Left kidney (tissue), 8 donors: ENCODE data around the gene TMEM187. TPM values are rescaled to one million over a fixed set of nuclear protein-coding genes. Genes with fewer than 3 reads are reported as not detected.

ENCODE experiments used
- DNase-seq: peaks from one replicate; pipeline ENCODE4 v3.0.0-alpha.2; 2013
- long read RNA-seq, 8 donors: transcript quantifications; one replicate each; lab custom pipeline, GENCODE V29; 2026
- polyA plus RNA-seq: library from polyadenylated mRNA; unstranded; fragments of 120-200 nt; gene quantifications from one replicate; pipeline ENCODE4 v1.2.1, GENCODE V29; 2013; ENCODE audit not compliant: insufficient read length

TMEM187 gene, protein sequence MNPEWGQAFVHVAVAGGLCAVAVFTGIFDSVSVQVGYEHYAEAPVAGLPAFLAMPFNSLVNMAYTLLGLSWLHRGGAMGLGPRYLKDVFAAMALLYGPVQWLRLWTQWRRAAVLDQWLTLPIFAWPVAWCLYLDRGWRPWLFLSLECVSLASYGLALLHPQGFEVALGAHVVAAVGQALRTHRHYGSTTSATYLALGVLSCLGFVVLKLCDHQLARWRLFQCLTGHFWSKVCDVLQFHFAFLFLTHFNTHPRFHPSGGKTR
- polyA plus RNA-seq = 5.2 TPM
- long read RNA-seq, donor 1, transcript TMEM187-201 (2 exons, 1,880 nt) = major isoform, 7 of 16 reads
- long read RNA-seq, donor 1, partial matches to known transcripts = 9 of 16 reads
- long read RNA-seq, donor 1, other reads (novel, unspliced or antisense) = 0 of 16 reads
- long read RNA-seq, donor 2, transcript TMEM187-201 (2 exons, 1,880 nt) = major isoform, 5 of 5 reads
- long read RNA-seq, donor 2, partial matches to known transcripts = 0 of 5 reads
- long read RNA-seq, donor 2, other reads (novel, unspliced or antisense) = 0 of 5 reads
- long read RNA-seq, donor 3, transcript TMEM187-201 (2 exons, 1,880 nt) = major isoform, 6 of 6 reads
- long read RNA-seq, donor 3, partial matches to known transcripts = 0 of 6 reads
- long read RNA-seq, donor 3, other reads (novel, unspliced or antisense) = 0 of 6 reads
- long read RNA-seq, donor 4, partial matches to known transcripts = 0 of 1 reads
- long read RNA-seq, donor 4, other reads (novel, unspliced or antisense) = 0 of 1 reads
- long read RNA-seq, donor 5, transcript TMEM187-201 (2 exons, 1,880 nt) = major isoform, 8 of 9 reads
- long read RNA-seq, donor 5, partial matches to known transcripts = 0 of 9 reads
- long read RNA-seq, donor 5, other reads (novel, unspliced or antisense) = 0 of 9 reads
- long read RNA-seq, donor 6, transcript TMEM187-201 (2 exons, 1,880 nt) = major isoform, 12 of 18 reads
- long read RNA-seq, donor 6, partial matches to known transcripts = 6 of 18 reads
- long read RNA-seq, donor 6, other reads (novel, unspliced or antisense) = 0 of 18 reads
- long read RNA-seq, donor 7, transcript TMEM187-201 (2 exons, 1,880 nt) = major isoform, 10 of 10 reads
- long read RNA-seq, donor 7, partial matches to known transcripts = 0 of 10 reads
- long read RNA-seq, donor 7, other reads (novel, unspliced or antisense) = 0 of 10 reads
- long read RNA-seq, donor 8, partial matches to known transcripts = 0 of 4 reads
- long read RNA-seq, donor 8, other reads (novel, unspliced or antisense) = 0 of 4 reads

DNA sequence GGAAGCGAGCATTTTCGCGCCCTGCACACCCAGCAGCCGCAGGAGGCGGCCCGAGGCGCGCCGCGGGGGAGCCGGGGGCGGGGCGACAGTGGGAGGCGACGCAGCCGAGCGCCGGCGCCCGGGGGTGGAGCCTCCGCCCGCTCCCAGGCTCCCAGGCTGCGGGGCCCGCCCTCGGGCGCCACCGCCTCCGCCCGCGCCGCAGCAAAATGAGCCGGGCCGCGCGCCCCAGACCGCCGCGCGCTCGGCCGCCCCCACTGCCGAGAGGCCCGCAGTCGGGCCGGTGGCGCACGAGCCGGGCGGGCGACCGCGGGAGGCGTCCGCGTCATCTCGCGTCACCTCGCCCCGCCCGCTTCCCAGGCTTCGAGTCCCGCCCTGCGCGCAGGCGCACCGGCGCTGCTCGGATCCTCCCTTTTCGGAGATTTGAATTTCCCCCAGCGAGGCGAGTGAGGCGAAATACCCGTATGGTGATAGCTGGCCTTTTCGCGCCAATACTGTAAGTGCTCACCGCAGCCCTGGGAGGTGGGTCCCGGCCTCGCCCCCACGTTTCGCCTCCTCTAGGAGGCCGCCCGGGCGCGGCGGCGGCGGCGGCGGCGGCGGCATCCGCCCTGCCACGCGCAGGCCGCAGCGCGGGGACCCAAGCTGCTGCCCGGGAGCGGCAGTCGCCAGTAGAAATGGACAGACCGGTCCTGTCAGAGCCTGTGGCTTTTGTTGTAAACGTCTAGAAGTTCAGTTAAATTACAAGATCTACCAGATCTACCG is at the start of gene TMEM187:
TMEM187 (plus strand) TSS at position 387 of the 759 bp plus-strand sequence. CDS start 9,309 bp downstream, outside the sequence.
- peak; percentile 85 for DNase-seq

DNA sequence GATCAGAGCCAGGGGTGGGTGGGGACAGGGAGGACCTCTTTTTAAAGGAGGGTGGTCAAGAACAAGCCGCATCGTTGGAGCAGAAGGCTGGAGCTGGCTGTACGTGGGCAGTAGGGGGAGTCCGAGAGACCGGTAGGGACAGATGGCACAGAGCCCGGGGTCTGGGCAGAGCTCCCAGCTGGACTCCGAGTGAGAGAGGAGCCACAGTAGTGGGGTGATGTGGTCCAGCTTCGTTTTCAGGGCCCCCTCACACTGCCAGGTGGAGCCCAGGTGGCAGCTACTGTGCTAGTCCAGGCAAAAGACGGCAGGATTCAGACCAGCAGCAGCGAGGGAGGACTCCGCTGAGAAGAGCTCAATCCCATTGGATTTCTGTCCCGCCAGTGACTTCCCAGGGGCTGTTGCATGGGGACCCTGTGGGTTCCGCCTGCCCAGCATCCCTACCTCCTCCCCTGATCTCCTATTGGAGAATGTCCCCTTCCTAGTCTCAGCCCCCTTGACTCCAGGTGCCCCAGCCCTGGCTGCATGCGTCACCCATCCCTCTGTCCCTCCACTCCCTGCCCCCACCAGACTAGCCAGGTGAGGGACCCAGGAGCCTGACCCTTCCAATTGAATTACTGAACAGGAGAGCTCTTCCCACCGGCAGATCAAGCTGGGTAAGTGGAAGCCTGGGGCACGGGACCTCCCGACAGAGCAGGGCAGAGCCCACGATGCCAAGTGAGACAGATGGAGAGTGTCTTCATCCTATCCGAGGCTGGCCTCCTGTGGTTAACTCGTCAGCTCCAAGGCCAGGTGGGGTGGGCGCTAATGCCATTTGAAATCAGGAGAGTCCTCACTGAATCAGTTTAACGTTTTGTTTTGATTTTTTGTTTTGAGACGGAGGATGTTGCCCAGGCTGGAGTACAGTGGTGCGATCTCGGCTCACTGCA is 49.4 kb upstream of the TMEM187 start:
- no peak for DNase-seq

DNA sequence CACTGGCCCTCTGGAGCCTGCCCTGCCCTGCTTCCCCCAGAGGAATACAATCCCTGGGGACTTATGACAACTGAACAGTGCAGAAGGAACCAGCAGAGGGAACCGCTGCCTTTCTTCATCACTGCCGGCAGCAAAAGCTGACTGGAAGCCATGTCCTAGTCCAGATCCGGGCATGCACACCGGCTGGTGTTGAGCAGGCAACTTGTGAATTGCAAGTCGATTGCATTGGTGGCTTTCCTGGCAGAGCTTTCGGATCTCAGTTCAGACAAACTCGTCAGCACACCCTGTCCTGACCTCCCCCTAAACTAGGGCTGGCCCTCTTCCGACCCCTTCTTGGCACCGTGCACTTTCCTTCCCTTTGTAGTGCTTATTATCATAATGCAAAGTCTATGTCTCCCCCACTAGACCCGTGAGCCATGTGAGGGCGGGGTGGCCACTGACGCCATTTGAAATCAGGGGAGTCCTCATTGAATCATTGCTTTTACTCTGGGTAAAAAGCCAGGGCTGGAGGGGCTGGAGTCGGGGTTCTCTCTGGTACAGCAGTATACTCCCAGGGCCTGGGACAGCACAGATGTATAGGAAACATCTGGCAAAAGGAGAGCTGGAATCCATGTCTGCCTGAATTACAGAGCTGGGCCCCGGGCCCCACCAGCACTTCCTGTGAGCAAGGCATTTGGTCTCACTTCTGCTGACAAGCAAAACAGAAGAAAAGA is 48.2 kb upstream of the TMEM187 start:
- DNase-seq = no peak

DNA sequence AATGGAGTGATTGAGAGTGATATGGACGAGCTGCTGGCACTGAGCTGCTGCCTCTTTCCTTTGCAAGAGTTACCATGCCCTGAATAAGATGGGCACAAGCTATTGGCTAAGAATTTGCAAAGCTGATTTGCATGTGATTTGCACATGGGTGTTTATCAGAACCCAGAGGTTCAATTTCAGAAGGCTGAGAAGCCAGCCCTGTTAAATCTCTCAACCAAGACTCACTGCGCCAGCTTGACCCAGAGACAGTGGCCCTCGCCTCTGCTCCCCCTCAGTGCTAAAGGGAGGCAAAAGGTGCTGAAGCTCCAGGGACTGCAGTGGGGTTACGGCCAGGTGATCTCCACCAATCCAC is 47.2 kb upstream of the TMEM187 start:
- no peak for DNase-seq

DNA sequence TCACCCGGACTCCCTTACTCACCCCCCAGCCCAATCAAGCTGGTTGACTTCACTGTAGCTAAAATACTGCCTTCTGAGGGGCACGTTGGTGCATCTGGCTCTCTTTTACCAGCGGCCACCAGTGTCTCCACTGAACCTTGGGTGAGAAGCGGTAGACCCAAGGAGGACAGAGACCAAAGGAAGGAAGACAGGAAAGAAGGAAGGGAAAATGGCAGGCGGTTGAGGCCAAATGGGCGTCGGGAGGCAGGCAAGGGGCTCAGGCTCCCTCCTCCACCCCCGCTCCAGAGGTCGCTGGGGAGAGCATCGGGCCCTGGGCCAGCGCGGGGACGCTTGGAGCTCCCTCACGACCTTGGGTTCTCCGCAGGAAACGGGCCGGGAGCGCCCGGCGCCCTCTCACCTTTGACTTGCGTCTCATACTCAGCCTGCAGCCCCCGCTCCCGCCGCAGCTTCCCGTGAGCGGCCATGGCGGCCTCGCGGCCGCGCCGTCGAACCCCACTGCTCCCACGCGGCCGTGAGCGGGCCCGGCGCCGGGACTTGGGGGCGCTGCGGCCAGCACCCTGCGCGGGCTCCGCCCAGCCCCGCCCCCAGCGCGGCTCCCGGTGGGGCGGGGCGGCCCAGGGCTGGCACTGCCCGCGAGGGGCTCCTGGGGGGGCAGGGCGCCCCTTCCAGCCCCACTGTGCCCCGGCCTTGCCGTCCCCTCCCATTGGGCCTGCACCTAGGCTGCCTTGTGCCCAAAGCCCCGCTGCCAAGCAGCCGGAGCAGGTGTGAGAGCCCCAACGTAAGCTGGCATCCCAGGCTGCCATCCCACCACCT is 46.6 kb upstream of the TMEM187 start, which contains the start of gene ARHGAP4:
ARHGAP4 (minus strand) TSS at position 526 of the 813 bp plus-strand sequence; CDS start at position 464, 62 bp downstream.
- no peak for DNase-seq

DNA sequence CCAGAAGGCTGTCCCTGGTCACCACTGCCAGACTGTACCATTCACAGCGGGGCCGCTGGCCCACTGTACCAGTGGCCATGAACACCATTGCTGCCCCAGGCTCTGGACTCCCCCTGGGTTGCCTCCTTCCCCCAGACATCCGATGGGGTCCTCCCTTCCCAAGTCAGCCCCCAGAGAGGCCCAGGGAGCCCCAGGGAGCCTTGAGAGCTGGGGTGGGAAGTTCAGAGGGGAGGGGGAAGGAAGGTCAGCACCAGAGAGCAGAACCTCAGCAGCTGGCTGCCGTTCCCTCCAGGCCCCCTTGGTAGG is 46.0 kb upstream of the TMEM187 start:
- DNase-seq = no peak

DNA sequence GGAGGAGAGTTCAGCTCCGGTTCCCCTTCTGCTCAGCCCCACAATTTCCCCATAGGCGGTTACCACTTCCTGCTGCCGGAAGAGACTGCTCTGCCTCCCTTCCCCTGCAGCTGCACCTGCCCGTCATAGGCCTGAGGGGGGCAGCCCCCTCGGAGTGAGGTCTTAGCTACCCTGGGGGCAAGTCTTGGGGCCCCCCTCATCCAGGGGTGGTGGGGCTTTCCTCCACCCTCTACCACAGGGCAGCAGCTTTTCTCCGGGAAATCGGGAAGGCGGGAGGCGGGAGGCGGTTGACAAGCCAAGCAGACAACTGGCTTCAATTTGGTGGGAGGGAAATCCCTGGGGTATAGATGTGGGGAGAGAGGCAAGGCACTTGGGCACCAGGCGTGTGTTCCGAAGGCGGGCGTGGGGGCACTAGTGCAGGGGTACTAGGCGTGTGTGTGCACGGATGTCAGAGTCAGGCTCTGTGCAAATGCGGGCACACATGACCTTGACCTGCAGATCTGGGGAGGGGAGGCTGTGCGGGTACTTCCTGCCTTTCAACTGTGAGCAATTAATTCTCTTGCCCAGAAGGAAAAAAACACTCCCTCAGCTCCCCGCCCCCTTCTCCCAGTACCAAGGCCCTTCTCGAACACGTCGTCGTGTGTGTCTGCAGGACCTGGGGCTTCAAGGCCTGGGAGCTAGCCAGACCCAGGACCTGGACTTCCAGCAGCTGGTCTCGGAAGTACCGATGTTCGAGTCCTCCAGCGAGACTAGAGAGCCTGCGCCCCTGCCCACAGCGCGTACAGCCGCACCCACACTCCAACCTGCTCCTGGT is 45.5 kb upstream of the TMEM187 start:
- no peak for DNase-seq

DNA sequence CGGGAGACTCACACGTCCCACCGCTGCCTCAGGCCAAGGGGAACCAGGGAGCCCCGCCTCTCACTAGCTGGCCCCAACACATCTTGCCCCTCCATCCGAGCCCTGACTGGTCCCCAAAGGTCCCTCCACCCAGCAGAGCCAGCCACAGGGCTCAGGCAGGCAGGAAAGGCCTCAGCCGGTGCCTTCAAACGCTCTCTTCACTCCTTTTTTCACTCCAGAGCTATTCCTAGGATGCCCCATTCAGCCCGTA is 45.0 kb upstream of the TMEM187 start:
- DNase-seq = no peak

DNA sequence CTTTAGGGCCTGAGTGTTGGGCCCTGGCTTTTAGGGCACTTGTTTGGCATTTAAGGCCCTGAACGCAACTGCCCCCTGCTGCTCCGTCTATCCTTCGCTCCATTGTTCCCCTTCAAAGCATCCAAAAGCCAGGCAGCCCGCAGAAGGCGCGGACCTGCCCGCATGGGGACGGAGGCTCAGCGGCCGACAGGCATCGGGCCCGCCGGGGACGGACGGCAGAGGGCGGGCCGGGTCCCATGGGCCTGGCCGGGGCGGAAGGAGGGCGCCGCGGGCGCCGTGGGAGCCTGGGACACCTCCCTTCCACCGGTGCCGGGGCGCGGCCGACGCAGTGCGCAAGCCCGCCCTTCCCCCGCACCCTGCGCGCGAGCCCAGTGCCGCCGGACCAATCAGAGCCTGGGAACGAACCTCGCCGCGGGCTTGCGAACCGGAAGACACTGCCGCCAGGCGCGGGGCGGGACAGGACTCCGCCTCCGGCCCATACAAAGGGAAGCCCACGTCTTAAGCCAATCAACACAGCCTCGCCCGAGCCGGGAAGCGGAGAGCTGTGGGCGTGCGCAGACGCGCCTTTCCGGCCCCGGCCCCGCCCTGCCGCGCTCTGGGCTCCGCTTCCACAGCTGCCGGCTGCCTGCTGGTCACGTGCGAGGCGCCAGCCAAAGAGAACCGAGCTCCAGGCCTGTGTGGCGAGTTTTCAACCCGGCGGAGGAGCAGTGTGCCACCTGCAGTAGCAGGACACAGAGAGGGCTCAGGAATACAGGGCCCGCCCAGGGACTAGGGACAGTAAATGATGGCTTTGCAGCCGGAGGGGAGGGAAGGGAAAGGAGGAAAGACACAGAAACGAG is 44.4 kb upstream of the TMEM187 start:
- DNase-seq = peak; percentile 92

DNA sequence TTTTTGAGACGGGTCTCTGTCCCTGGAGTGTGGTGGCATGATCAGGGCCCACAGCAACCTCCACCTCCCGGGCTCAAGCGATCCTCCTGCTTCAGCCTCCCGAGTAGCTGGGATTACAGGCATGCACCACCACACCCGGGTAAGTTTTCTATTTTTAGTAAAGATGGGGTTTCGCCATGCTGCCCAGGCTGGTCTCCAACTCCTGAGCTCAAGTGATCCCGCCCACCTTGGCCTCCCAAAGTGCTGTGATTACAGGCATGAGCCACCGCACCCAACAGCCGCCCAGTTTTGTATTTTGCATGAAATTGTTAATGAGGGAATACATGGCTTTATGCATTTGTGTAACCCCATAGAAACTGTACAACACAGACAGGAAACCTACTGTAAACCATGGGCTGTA is 43.7 kb upstream of the TMEM187 start:
- no peak for DNase-seq

DNA sequence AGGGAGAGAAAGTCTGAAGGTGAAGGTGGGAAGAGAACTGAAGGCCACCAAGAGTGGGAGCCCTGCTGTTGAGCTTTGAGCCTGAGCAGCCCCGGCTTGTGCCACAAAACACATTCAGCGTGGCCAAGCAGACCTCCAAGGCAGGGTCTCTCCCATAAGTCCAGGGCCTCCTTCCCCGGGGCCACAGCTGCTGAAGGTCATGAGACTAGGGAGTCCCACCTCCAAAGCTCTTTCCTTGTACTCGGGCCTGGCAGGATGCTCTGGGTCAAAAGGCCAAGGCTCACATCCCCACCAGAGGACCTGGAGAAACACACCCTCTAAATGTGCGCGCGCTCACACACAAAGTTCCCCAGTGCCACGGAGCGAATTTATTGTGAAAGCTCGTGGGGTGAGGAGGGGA is 43.0 kb upstream of the TMEM187 start:
- no peak for DNase-seq

DNA sequence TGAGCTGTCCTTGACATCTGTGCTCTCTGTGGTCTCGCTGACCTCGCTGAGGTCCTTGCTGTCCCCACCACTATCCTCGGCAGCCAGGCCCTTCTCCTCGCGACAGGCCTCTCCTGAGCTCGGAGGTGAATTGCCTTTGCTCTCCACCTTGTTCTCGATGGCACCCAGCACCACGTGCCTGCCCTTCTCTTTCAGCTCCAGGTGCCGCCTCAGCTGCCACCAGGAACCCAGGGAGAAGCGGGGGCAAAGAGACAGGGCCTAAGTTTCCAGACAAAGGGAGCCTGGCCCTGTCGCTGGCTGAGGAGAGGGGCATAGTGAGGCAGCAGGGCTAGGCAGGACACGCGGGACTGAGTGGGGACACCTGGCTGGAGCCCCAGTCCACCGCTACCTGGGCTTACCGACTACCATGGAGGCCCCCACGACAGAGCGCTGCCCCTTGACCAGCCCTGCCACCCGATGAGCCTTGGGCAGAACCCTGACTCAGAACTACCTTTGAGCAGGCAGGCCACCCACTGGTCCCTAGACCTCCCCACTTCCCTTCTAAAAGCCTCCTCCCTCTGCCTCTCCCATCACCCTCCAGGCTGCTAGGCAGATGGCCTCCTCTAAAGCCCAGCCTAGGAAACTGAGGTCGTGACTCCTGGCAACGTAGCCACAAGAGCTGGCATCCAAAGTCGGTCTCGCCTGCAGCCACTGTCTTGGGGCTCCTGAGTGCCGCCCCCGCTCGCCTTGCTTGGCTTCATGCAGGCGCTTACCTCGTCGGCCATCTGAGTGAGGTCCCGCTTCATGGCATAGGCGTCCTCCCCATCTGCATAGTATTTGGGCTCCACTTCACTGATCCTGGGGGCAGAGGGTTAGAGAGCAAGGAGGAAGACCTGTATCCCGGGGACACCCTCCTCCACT is 42.3 kb upstream of the TMEM187 start:
- DNase-seq = no peak

DNA sequence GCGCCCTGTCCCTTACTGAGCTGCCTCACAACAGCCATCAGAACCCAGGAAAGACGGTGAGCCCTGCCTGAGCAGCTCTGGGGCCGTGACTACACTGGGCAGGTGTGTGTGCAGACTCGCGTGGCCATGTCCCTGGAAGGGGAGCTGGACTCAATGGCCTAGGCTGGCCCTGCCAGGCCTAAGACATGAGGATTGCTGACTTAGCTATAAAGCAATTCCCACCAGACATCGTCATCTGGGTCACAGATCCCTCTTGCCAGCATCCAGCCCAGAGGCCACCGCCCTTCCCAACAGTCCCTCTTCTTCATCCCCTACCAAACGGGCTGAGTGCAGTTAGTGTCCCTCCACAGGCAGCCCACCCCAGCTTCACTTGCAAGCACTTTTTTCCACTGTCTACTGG is 41.4 kb upstream of the TMEM187 start:
- no peak for DNase-seq

DNA sequence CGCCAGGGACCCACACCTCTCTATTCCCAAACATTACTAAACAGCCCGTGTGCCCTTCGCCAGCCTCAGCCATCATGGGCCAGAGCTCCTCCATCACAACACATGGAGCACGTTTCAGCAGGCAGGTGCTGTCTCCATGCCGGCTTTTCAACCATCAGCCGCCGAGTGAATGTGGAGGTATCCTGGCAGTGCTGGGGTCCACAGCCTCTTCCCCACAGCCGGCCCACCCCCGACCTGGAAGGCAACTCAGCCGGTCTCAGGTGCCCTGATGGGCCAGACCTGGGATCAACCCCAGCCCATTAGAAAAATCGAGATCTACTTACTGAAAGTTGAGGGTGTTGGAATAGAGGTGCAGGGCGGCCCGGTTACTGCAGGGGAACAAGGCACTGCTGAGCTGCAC is 40.8 kb upstream of the TMEM187 start:
- no peak for DNase-seq

DNA sequence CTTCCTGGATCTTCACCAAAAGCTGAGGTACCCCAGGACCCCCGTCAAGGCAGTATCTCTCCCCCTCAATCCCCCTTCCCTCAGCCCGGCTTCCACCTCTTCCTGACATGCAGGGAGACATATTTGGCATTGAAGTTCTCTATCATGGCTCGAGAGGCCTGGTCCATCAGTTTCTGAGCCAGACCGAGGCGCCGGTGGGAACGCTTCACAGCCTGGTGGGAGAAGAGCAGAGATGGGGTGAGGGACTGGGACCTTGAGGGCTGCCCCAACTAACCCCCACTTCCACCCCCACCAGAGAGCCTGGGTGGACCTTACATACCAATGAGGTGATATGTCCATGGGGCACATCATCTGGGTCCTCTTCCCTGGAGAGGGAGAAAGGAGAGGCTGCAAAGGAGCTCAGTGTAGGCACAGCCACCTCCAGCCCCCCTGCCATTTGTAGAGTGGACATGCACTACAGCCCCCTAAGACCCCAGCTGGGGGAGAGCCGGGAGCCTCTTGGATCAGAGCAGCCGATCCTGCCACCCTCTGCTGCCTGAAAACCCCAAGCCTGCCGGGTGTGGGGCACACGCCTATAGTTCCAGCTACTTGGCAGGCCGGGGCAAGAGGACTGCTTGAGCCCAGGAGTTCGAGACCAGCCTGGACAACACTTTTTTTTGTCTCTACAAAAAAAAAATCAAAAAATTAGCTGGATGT is 40.2 kb upstream of the TMEM187 start:
- DNase-seq = no peak

DNA sequence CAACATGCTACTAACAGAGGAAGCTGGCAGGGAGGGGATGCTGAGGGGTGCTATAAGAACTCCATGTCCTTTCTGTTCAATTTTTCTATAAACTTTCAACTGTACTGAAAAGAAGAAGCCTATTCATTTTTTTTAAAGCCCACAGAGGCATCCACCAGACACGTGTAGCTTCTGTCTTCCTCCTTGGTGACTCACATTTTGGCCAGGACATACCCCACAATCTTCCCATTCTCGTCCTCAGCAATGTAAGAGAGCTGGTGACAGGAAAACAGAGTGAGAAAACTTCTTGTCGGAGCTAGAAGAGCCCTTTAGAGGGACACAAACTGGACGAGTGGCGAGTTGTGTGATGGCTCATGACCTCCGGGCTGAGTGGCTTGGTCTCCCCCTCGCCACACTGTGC is 38.8 kb upstream of the TMEM187 start:
- DNase-seq = no peak
